Measurements from ENCODE around the gene ETV3L. TPM values are rescaled to one million over a fixed set of nuclear protein-coding genes. Genes with fewer than 3 reads are reported as not detected.

Gene ETV3L
- polyA plus RNA-seq, 3 donors, result not detected

DNA sequence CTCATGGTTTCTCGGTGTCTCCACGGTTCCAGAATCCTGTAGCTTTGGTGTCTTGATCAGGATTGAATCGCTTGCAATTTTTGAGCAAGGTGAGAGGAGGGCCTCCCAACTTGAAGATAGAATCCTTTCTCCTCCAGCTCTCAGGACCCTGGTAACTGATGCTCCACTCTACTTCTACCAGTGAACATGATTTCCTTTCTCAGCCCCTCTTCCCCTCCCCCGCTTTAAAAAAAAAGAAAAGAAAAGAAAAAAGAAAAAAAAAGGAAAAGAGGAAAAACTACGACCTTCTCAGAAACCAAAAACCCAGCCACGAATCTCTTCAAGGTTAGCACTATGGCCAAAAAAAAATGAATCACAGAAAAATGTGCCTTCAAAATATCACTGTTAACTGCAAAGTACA, 55.3 kb downstream of the ETV3L start:
- 36 to 51% (median 46%) methylated on average over 6 of the region's 6 CpGs for WGBS, 3 donors
- H3K27ac ChIP-seq (ENCODE audit: low read depth, low read length), result no peak overlapping the region

DNA sequence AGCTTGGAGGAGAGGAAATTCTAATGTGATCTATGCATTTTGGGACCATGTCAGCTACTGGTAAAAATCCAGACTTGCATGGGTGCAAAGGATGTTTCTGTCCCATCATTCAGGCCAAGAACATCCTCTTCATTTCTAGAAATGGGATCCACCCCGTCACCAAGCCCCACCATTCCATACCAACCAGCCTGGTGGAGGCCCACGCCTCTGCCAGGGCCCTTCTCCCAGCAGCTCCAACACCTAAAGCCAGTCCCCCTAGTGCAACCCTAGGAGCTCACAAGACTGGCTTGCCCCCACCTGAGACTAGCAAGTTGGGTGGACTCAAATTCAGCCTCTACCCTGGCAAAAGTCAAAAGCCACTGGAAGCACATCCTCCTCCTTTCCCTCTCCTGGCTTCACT, 55.9 kb downstream of the ETV3L start:
- 80 to 91% (median 90%) methylated on average over 2 of the region's 2 CpGs for WGBS, 3 donors
- H3K27ac ChIP-seq (ENCODE audit: low read depth, low read length), result no peak overlapping the region

DNA sequence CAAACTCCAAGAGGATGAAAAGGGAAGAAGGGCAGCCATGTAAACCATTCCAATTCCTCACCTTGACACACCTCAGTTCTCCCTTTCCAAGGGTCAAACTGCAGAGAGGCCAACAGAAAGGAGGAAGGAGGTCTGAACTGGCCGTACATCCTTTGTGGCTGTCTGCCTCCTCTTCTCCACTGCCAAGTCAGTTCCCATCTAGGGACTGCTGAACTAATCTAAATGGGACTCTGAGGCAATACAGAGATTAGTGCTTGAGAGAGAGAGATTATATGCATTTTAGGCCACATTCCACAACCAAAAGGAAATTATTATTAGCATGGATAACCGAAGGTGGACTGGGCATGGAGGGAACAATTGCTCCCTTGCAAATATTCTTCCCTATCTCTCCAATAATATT, 56.8 kb downstream of the ETV3L start:
- H3K27ac ChIP-seq (ENCODE audit: low read depth, low read length), result no peak overlapping the region
- WGBS, 3 donors, result 29 to 61% (median 43%) methylated on average over 2 of the region's 2 CpGs

Other genes starting within 250 kb of the ETV3L start
- gene INSRR, start 240.7 kb downstream of the ETV3L start, polyA plus RNA-seq, result under 1 TPM; 0.07 to 0.39 (median 0.11) TPM
- gene NTRK1, start 238.9 kb downstream of the ETV3L start, polyA plus RNA-seq, result 1 to 10 TPM in 2 of 3 donors, under 1 TPM in 1; 0.40 to 4.0 (median 1.8) TPM
- gene PEAR1, start 206.1 kb downstream of the ETV3L start, polyA plus RNA-seq, result 10 to 100 TPM in 2 of 3 donors, 1 to 10 TPM in 1; 3.3 to 14.3 (median 11.6) TPM
- gene LRRC71, start 179.2 kb downstream of the ETV3L start, polyA plus RNA-seq, result 1 to 10 TPM in 1 of 3 donors, under 1 TPM in 2; 0.03 to 1.6 (median 0.16) TPM
- gene ARHGEF11, start 54.1 kb downstream of the ETV3L start, polyA plus RNA-seq, result 10 to 100 TPM in 2 of 3 donors, 1 to 10 TPM in 1; 7.2 to 18.1 (median 15.2) TPM
- gene ETV3, start 38.6 kb upstream of the ETV3L start, polyA plus RNA-seq, result 10 to 100 TPM in 2 of 3 donors, 1 to 10 TPM in 1; 3.4 to 18.4 (median 12.8) TPM